Lower leg skin (tissue), 4 donors: ENCODE data around the gene INPP4B. TPM values are rescaled to one million over a fixed set of nuclear protein-coding genes. Genes with fewer than 3 reads are reported as not detected.

Experiments
- DNase-seq, 2 donors: peaks; one replicate each; pipeline ENCODE4 v3.0.0-alpha.2; 2019; ENCODE audit warnings: low spot score in 2 of 2
- H3K4me3 ChIP-seq: fragments of 200-600 bp; sonication (generic); 2 replicates; pipeline ENCODE4 v1.5.1; 2017; ENCODE audit warnings: mild to moderate bottlenecking, low read depth; ENCODE audit not compliant: poor library complexity, severe bottlenecking
- CTCF ChIP-seq, 3 donors: fragments of 450-650 bp; IDR thresholded peaks; one replicate each; pipeline ENCODE4 v1.5.1; 2016; ENCODE audit warnings: antibody characterized with exemption in 3 of 3, mild to moderate bottlenecking in 3 of 3, moderate library complexity in 2 of 3
- POLR2A ChIP-seq, 2 donors: fragments of 450-650 bp; IDR thresholded peaks; one replicate each; pipeline ENCODE4 v1.6.1; 2016 to 2017; ENCODE audit warnings: antibody characterized with exemption in 2 of 2, mild to moderate bottlenecking in 1 of 2, moderate library complexity in 1 of 2
- WGBS, 2 donors: methylation state at CpG; one replicate each; pipeline ENCODE4 v1.1.5; 2018; 5-methylcytosine and 5-hydroxymethylcytosine counted together
- intact Hi-C: fragments of 100-400 bp; cut with DNase I; formaldehyde crosslinking; loops from one replicate; pipeline ENCODE4 v1.15.0; 2023; ENCODE audit warnings: low total_unique reads
- total RNA-seq, 4 donors: library from RNA; depleted of rRNA; stranded (reverse); fragments of >200 nt; gene quantifications; one replicate each; pipeline ENCODE4 v1.1.0, GENCODE V29; 2016

INPP4B gene
- total RNA-seq, 4 donors from 2014 or later = 7.6 to 18.5 (median 17.6) TPM

- intact Hi-C loops = no loop called here
- no peak overlapping the region for H3K4me3 ChIP-seq
- no peak for DNase-seq
- TF ChIP-seq POLR2A (IDR thresholded peaks at IDR 0.05) = no peak
- no peak for TF ChIP-seq CTCF (IDR thresholded peaks at IDR 0.05)
- 34 to 38% methylated on average over 6 of the region's 6 CpGs for WGBS, 2 donors
Observed at GRCh38 chr4:142367418-142368180, 478.5 kb downstream of the INPP4B start.

- intact Hi-C loops = no loop called here
- TF ChIP-seq POLR2A (IDR thresholded peaks at IDR 0.05) (no peak), CTCF (IDR thresholded peaks at IDR 0.05) (no peak)
- no peak overlapping the region for H3K4me3 ChIP-seq
- DNase-seq = no peak
Observed at GRCh38 chr4:142366769-142367181, 479.3 kb downstream of the INPP4B start.

- no peak for DNase-seq
- intact Hi-C loops = no loop called here
- no peak for TF ChIP-seq CTCF (IDR thresholded peaks at IDR 0.05)
- 29 to 41% methylated on average over 1 of the region's 1 CpG for WGBS, 2 donors
- H3K4me3 ChIP-seq = no peak overlapping the region
Observed at GRCh38 chr4:142365391-142365790, 480.7 kb downstream of the INPP4B start.

GRCh38 chr4:142363686-142364085 is 482.4 kb downstream of the INPP4B start:
- H3K4me3 ChIP-seq = no peak overlapping the region
- intact Hi-C loops = no loop called here
- TF ChIP-seq POLR2A (IDR thresholded peaks at IDR 0.05) = no peak
- TF ChIP-seq CTCF (IDR thresholded peaks at IDR 0.05) = no peak
- 69 to 84% methylated on average over 1 of the region's 1 CpG for WGBS, 2 donors
- DNase-seq = no peak

GRCh38 chr4:142361981-142362380 is 484.1 kb downstream of the INPP4B start:
- no peak for DNase-seq
- TF ChIP-seq POLR2A (IDR thresholded peaks at IDR 0.05) (no peak), CTCF (IDR thresholded peaks at IDR 0.05) (no peak)
- WGBS, 2 donors = 89 to 97% methylated on average over 2 of the region's 2 CpGs
- intact Hi-C loops = no loop called here
- H3K4me3 ChIP-seq = no peak overlapping the region

GRCh38 chr4:142360657-142361056 is 485.4 kb downstream of the INPP4B start:
- no peak overlapping the region for H3K4me3 ChIP-seq
- intact Hi-C loops = no loop called here
- TF ChIP-seq CTCF (IDR thresholded peaks at IDR 0.05) (no peak), POLR2A (IDR thresholded peaks at IDR 0.05) (no peak)
- no peak for DNase-seq
- WGBS, 2 donors = 96 to 97% methylated on average over 1 of the region's 1 CpG
